ENCODE measurements around the gene UNK. TPM values are rescaled to one million over a fixed set of nuclear protein-coding genes. Genes with fewer than 3 reads are reported as not detected.

Gene UNK
- total and polyA plus RNA-seq, 2 of the 13 experiments (the other 11 are each of a cell fraction or from before 2014, with no cell fraction given), result 31.6 to 33.0 TPM

DNA sequence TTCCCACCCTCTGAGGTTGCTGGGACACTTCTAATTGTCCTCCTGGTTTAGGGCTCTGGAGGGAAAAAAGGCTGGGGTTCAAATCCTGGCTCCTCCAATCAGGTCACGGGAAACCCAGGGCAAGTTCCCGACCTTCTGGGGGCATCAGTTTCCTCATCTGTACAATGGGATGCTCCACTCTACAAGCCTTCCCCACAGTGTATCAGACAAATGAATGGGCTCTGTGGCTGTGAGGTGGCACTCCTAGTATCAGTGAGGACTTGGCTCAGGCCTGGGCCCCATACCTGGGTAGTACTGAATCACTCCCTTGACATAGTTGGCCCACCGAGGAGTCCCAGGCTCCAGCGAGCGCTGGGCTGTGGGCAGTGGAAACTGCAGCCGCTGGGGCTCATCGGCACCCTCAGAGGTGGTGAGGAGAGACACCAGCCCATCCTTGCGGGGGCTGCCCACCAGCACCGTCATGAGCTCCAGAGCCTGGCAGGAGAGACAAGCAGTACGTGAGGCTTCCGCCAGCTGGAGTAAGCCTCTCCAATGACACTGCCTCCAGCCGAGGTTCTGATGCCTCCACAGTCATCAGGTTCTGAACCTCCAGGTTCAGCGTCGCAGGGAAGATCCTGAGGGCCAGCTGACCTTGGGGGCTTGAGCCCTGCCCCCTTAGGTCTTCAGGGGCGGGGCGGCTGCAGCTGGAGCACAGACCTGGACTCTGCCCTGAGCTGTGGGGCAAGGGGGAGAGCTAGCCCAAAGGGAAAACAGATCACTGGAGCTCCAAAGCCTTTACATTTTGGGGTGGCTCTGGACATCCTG lies 20.8 kb upstream of the UNK start (continued):
- no peak for TF ChIP-seq ZNF800 (CRISPR knock-in tag; IDR thresholded peaks at IDR 0.05)
- no peak for TF ChIP-seq PBX3 (CRISPR knock-in tag; IDR thresholded peaks at IDR 0.05; ENCODE audit: borderline replicate concordance)
- TF ChIP-seq SNAI1 (CRISPR knock-in tag; IDR thresholded peaks at IDR 0.05; ENCODE audit: borderline replicate concordance), result no peak
- TF ChIP-seq PRPF4 (IDR thresholded peaks at IDR 0.05; ENCODE audit: low read depth, low read length, poor library complexity, severe bottlenecking), result no peak
- no peak for TF ChIP-seq ZBTB1 (CRISPR knock-in tag; IDR thresholded peaks at IDR 0.05; ENCODE audit: borderline replicate concordance)
- TF ChIP-seq ZNF225 (CRISPR knock-in tag; IDR thresholded peaks at IDR 0.05), result peak; percentile 19; the same call in 1 of the 2 replicates
- no peak for TF ChIP-seq ZNF224 (CRISPR knock-in tag; IDR thresholded peaks at IDR 0.05)
- no peak; the same call in 1 of the 2 replicates for TF ChIP-seq ZNF33B (CRISPR knock-in tag; IDR thresholded peaks at IDR 0.05)
- TF ChIP-seq, protein P1, sequence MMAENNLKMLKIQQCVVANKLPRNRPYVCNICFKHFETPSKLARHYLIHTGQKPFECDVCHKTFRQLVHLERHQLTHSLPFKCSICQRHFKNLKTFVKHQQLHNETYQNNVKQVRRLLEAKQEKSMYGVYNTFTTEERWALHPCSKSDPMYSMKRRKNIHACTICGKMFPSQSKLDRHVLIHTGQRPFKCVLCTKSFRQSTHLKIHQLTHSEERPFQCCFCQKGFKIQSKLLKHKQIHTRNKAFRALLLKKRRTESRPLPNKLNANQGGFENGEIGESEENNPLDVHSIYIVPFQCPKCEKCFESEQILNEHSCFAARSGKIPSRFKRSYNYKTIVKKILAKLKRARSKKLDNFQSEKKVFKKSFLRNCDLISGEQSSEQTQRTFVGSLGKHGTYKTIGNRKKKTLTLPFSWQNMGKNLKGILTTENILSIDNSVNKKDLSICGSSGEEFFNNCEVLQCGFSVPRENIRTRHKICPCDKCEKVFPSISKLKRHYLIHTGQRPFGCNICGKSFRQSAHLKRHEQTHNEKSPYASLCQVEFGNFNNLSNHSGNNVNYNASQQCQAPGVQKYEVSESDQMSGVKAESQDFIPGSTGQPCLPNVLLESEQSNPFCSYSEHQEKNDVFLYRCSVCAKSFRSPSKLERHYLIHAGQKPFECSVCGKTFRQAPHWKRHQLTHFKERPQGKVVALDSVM (CRISPR knock-in tag; IDR thresholded peaks at IDR 0.05), result peak; percentile 77
- TF ChIP-seq MXD1 (CRISPR knock-in tag; IDR thresholded peaks at IDR 0.05), result no peak
- TF ChIP-seq E2F1 (CRISPR knock-in tag; IDR thresholded peaks at IDR 0.05), result 0 out of 2 replicates have a peak, but pooled peaks have one; percentile 10
- no peak for TF ChIP-seq FOXK2 (IDR thresholded peaks at IDR 0.05)
- TF ChIP-seq RAD21 (CRISPR knock-in tag; IDR thresholded peaks at IDR 0.05), result peak; percentile 8; the same call in 1 of the 2 replicates
- no peak for TF ChIP-seq MLLT10 (CRISPR knock-in tag; IDR thresholded peaks at IDR 0.05)
- peak; percentile 84 for TF ChIP-seq ZBTB25 (CRISPR knock-in tag; IDR thresholded peaks at IDR 0.05)
- TF ChIP-seq, protein P2, sequence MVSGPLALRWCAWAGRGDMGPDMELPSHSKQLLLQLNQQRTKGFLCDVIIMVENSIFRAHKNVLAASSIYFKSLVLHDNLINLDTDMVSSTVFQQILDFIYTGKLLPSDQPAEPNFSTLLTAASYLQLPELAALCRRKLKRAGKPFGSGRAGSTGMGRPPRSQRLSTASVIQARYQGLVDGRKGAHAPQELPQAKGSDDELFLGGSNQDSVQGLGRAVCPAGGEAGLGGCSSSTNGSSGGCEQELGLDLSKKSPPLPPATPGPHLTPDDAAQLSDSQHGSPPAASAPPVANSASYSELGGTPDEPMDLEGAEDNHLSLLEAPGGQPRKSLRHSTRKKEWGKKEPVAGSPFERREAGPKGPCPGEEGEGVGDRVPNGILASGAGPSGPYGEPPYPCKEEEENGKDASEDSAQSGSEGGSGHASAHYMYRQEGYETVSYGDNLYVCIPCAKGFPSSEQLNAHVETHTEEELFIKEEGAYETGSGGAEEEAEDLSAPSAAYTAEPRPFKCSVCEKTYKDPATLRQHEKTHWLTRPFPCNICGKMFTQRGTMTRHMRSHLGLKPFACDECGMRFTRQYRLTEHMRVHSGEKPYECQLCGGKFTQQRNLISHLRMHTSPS (CRISPR knock-in tag; IDR thresholded peaks at IDR 0.05; ENCODE audit: low read depth), result no peak
- peak; percentile 40 for TF ChIP-seq BRD4 (CRISPR knock-in tag; IDR thresholded peaks at IDR 0.05)

Measured in HepG2 (cell line).